B cell (primary cell): ENCODE measurements around the gene MS4A5.

ENCODE experiments used
- EZH2 ChIP-seq: IDR thresholded peaks from 2 replicates; pipeline ENCODE4 v1.6.1; 2012; ENCODE audit warnings: borderline replicate concordance, low read depth, mild to moderate bottlenecking, moderate library complexity, low read length; ENCODE audit not compliant: insufficient read depth, poor library complexity, severe bottlenecking
- TF ChIP-seq, protein P1 (sequence below): fragments of 200-600 bp; IDR thresholded peaks from one replicate; pipeline ENCODE4 v1.8.0; 2022; ENCODE audit warnings: antibody characterized with exemption, mild to moderate bottlenecking

DNA sequence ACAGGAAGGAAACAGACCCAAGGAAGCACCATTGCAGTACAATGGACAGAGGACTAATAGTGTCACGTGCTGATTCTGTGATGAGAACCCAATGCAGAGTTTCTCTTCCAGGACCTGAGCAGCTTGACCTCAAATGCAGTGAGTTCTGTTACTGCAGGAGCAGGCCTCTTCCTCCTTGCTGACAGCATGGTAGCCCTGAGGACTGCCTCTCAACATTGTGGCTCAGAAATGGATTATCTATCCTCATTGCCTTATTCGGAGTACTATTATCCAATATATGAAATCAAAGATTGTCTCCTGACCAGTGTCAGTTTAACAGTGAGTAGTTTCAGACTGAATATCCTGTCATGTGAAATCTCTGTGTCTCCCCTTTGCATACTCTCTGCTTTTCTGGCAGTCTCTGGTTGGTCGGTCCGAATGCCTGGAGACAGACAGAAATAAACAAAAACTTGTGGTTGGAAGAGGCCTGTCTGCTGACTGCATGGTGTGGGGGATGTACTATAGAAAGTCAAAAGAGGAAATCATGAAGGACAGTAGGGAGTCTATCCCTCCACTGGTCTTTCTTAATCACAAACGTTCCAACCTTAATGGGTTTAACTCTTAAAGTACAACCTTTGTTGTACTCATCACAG, 40.0 kb upstream of the MS4A5 start:
- TF ChIP-seq, protein P1, sequence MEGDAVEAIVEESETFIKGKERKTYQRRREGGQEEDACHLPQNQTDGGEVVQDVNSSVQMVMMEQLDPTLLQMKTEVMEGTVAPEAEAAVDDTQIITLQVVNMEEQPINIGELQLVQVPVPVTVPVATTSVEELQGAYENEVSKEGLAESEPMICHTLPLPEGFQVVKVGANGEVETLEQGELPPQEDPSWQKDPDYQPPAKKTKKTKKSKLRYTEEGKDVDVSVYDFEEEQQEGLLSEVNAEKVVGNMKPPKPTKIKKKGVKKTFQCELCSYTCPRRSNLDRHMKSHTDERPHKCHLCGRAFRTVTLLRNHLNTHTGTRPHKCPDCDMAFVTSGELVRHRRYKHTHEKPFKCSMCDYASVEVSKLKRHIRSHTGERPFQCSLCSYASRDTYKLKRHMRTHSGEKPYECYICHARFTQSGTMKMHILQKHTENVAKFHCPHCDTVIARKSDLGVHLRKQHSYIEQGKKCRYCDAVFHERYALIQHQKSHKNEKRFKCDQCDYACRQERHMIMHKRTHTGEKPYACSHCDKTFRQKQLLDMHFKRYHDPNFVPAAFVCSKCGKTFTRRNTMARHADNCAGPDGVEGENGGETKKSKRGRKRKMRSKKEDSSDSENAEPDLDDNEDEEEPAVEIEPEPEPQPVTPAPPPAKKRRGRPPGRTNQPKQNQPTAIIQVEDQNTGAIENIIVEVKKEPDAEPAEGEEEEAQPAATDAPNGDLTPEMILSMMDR = no peak
- no peak for TF ChIP-seq EZH2
